Measurements from ENCODE around the gene PIM3. TPM values are rescaled to one million over a fixed set of nuclear protein-coding genes. Genes with fewer than 3 reads are reported as not detected.

PIM3 gene
- total RNA-seq, 1 donor from 2014 or later, result 97.2 TPM

DNA sequence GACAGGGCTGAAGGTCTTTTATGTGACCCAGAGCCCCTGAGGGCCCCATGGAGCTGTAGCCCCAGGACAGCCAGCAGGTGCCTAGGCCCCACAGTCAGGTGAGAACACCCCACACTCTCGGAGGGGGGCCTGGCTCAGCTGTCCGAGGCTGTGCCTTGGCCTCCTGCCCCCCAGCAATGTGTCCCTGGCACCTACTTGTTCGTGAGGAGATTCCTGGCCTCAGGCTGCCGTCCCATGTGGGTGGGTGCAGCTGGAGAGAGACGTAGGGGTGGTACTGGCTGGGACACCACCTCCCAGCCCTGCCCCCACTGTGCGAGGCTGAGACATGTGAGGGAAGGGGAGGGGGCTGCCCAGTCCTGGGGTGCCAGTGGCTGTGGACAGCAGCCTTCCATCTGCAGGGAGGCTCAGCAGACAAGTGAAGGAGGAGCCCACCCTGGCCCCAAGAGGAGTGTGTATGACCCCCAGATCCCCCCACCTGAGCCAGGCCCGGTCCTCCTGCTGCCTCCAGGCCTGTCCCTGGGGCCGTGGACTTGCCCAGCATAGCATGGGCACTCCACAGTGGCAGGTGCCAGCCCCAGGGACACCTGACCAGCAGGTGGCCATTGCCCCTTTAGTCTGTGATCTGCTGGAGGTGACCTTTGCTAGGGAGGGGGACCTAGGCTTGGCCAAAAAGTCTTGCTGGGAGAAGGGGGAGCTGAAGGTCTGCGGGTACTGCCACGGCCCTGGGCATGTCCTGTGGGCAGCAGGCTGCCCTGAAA is 35.0 kb downstream of the PIM3 start:
- DNase-seq (ENCODE audit: extremely low spot score in 2 of 2), result peak; percentile 79 to 95
- intact Hi-C loops (cut with DNase I), result no loop called here

DNA sequence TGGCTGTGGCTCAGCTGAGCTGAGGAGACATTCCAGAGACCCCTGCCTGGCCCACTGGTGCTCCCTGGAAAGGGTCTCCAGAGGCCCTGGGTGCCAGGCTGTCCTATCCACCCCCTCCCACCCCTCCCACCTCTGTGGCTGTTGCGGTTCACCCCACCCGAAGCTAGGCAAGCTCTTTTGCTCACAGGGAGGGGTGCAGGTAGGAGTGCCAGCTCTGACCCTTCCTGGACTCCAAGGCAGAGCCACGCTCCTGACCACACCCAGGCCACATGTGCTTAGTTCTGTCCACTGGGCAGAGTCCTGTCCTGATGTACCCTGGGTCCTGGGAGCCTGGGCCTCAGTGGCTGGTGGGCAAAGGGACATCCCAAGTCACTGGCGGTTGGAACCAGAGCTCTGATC is 35.5 kb downstream of the PIM3 start:
- no peaks in the 10 kb centered on the region for H3K27me3 ChIP-seq
- no peak overlapping the region for H3K27ac ChIP-seq
- no peaks in the 10 kb centered on the region for H3K36me3 ChIP-seq
- peaks cover 5% of the 10 kb centered on the region for H3K9me3 ChIP-seq
- no peak for TF ChIP-seq POLR2AphosphoS5 (IDR thresholded peaks at IDR 0.05; ENCODE audit: insufficient read depth in 1 of 2, low read depth in 1 of 2)
- no peak for TF ChIP-seq POLR2A (IDR thresholded peaks at IDR 0.05)
- TF ChIP-seq, protein P1, sequence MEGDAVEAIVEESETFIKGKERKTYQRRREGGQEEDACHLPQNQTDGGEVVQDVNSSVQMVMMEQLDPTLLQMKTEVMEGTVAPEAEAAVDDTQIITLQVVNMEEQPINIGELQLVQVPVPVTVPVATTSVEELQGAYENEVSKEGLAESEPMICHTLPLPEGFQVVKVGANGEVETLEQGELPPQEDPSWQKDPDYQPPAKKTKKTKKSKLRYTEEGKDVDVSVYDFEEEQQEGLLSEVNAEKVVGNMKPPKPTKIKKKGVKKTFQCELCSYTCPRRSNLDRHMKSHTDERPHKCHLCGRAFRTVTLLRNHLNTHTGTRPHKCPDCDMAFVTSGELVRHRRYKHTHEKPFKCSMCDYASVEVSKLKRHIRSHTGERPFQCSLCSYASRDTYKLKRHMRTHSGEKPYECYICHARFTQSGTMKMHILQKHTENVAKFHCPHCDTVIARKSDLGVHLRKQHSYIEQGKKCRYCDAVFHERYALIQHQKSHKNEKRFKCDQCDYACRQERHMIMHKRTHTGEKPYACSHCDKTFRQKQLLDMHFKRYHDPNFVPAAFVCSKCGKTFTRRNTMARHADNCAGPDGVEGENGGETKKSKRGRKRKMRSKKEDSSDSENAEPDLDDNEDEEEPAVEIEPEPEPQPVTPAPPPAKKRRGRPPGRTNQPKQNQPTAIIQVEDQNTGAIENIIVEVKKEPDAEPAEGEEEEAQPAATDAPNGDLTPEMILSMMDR (IDR thresholded peaks at IDR 0.05), result no peak
- no peak overlapping the region for H3K4me3 ChIP-seq
- peaks cover 3% of the 10 kb centered on the region for H3K4me1 ChIP-seq
- DNase-seq (ENCODE audit: extremely low spot score in 2 of 2), result peak in 1 of 2 donors; percentile 83
- intact Hi-C loops (cut with DNase I), result no loop called here

More for the DNA sequence above, 35.0 kb downstream of the PIM3 start:
- no peak overlapping the region for H3K4me3 ChIP-seq
- H3K4me1 ChIP-seq, result peaks cover 3% of the 10 kb centered on the region
- H3K27me3 ChIP-seq, result no peaks in the 10 kb centered on the region
- H3K9me3 ChIP-seq, result peaks cover 10% of the 10 kb centered on the region
- no peaks in the 10 kb centered on the region for H3K36me3 ChIP-seq
- no peak for TF ChIP-seq POLR2A (IDR thresholded peaks at IDR 0.05)
- TF ChIP-seq POLR2AphosphoS5 (IDR thresholded peaks at IDR 0.05; ENCODE audit: insufficient read depth in 1 of 2, low read depth in 1 of 2), result no peak
- TF ChIP-seq, protein P1 (IDR thresholded peaks at IDR 0.05), result no peak
- H3K27ac ChIP-seq, result no peak overlapping the region

DNA sequence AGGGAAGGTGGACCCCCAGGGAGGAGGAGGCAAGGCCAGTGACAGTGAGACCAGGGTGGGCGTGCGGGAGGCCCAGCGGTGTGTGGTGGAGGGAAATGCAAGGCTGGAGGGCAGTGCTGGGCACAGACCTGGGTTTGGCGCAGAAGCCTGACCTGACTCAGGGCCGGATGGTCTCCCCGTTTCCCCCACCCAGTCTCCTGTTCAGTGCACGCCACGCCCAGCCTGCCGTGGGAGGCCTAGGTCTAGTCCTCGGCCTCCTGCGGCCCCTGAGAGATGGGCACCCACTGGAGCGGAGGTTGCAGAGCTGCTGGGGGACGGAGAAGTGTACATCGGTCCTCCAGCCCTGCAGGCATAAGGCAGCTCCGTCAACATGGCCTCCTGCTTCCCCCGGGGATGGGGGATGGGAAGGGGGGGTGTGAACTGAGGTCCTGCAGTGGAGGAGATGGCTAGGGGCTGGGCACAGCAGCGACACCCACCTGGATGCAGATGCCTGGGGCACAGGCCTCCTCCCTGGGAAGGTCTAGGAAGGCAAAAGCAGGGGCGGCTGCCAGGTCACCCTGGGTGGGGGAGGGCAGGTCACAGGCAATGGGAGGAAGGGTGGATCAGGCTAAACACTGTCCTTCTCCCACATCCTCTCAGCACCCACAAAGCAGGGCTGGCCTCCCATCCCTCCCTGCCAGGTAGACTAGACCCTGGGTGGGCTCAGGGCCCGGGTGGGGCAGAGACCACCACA is 36.1 kb downstream of the PIM3 start:
- TF ChIP-seq POLR2AphosphoS5 (IDR thresholded peaks at IDR 0.05; ENCODE audit: insufficient read depth in 1 of 2, low read depth in 1 of 2), result no peak
- TF ChIP-seq, protein P1 (IDR thresholded peaks at IDR 0.05), result no peak
- no peak for TF ChIP-seq POLR2A (IDR thresholded peaks at IDR 0.05)
- Histone ChIP-seq H3K27me3 (no peaks in the 10 kb centered on the region), H3K27ac (no peak overlapping the region), H3K9me3 (no peaks in the 10 kb centered on the region), H3K36me3 (no peaks in the 10 kb centered on the region), H3K4me1 (peaks cover 3% of the 10 kb centered on the region), H3K4me3 (no peak overlapping the region)
- DNase-seq (ENCODE audit: extremely low spot score in 2 of 2), result peak; percentile 65 to 96
- intact Hi-C loops (cut with DNase I), result no loop called here

DNA sequence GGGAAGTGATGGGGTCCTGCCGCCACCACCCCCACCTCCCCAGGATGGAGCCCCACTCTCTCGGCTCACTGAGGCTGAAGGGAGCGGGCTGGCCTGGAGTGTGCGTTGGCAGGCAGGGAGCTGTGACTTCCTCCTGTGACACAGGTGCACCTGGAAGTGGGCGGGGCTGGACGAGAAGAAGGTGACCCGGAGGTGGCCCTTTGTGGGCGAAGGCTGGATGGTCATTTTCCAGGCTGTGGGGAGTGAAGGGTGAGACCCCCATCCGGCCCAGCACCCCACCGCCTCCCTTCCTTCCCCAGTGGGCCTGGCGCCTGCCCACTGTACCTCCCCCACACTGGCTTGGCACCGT is 36.7 kb downstream of the PIM3 start:
- Histone ChIP-seq H3K4me3 (no peak overlapping the region), H3K9me3 (no peaks in the 10 kb centered on the region), H3K27me3 (no peaks in the 10 kb centered on the region), H3K27ac (no peak overlapping the region), H3K36me3 (no peaks in the 10 kb centered on the region), H3K4me1 (peaks cover 3% of the 10 kb centered on the region)
- intact Hi-C loops (cut with DNase I), result no loop called here
- DNase-seq (ENCODE audit: extremely low spot score in 2 of 2), result peak; percentile 64 to 69
- TF ChIP-seq, protein P1 (IDR thresholded peaks at IDR 0.05), result no peak
- TF ChIP-seq POLR2A (IDR thresholded peaks at IDR 0.05) (no peak), POLR2AphosphoS5 (IDR thresholded peaks at IDR 0.05; ENCODE audit: insufficient read depth in 1 of 2, low read depth in 1 of 2) (no peak)
